ENCODE results near the gene PRUNE2.

Gene PRUNE2

GRCh38 chr9:76658510-76659231 is 247.2 kb downstream of the PRUNE2 start:
- H3K9me3 ChIP-seq (ENCODE audit: control insufficient read depth, low read length): no peaks in the 10 kb centered on the region
- no peak overlapping the region for H3K27ac ChIP-seq (ENCODE audit: insufficient read depth, low read depth, low read length, poor library complexity, severe bottlenecking)
- no peaks in the 10 kb centered on the region for H3K4me1 ChIP-seq (ENCODE audit: control insufficient read depth, insufficient read depth, low read length)
- WGBS, 2 experiments: 85 to 86% methylated on average over 6 of the region's 6 CpGs
- no peaks in the 10 kb centered on the region for H3K36me3 ChIP-seq (ENCODE audit: control insufficient read depth, insufficient read depth, low read length)
- no peak overlapping the region for H3K4me3 ChIP-seq (ENCODE audit: insufficient read depth, low read depth, low read length)
- no peaks in the 10 kb centered on the region for H3K27me3 ChIP-seq (ENCODE audit: control insufficient read depth, insufficient read depth, low read length, poor library complexity, severe bottlenecking)

GRCh38 chr9:76657265-76657664 is 248.6 kb downstream of the PRUNE2 start:
- H3K27ac ChIP-seq (ENCODE audit: insufficient read depth, low read depth, low read length, poor library complexity, severe bottlenecking): no peak overlapping the region
- H3K9me3 ChIP-seq (ENCODE audit: control insufficient read depth, low read length): no peaks in the 10 kb centered on the region
- H3K36me3 ChIP-seq (ENCODE audit: control insufficient read depth, insufficient read depth, low read length): no peaks in the 10 kb centered on the region
- H3K27me3 ChIP-seq (ENCODE audit: control insufficient read depth, insufficient read depth, low read length, poor library complexity, severe bottlenecking): no peaks in the 10 kb centered on the region
- H3K4me3 ChIP-seq (ENCODE audit: insufficient read depth, low read depth, low read length): no peak overlapping the region
- no peaks in the 10 kb centered on the region for H3K4me1 ChIP-seq (ENCODE audit: control insufficient read depth, insufficient read depth, low read length)

GRCh38 chr9:76655971-76656370 is 249.9 kb downstream of the PRUNE2 start:
- Histone ChIP-seq H3K36me3 (ENCODE audit: control insufficient read depth, insufficient read depth, low read length) (no peaks in the 10 kb centered on the region), H3K27me3 (ENCODE audit: control insufficient read depth, insufficient read depth, low read length, poor library complexity, severe bottlenecking) (no peaks in the 10 kb centered on the region), H3K9me3 (ENCODE audit: control insufficient read depth, low read length) (no peaks in the 10 kb centered on the region), H3K27ac (ENCODE audit: insufficient read depth, low read depth, low read length, poor library complexity, severe bottlenecking) (no peak overlapping the region), H3K4me3 (ENCODE audit: insufficient read depth, low read depth, low read length) (no peak overlapping the region), H3K4me1 (ENCODE audit: control insufficient read depth, insufficient read depth, low read length) (no peaks in the 10 kb centered on the region)
- WGBS, 2 experiments: 88 to 100% methylated on average over 2 to 4 of the region's 4 CpGs

GRCh38 chr9:76655121-76655541 is 250.8 kb downstream of the PRUNE2 start:
- Histone ChIP-seq H3K27ac (ENCODE audit: insufficient read depth, low read depth, low read length, poor library complexity, severe bottlenecking) (no peak overlapping the region), H3K4me1 (ENCODE audit: control insufficient read depth, insufficient read depth, low read length) (peaks cover 5% of the 10 kb centered on the region), H3K36me3 (ENCODE audit: control insufficient read depth, insufficient read depth, low read length) (no peaks in the 10 kb centered on the region), H3K9me3 (ENCODE audit: control insufficient read depth, low read length) (no peaks in the 10 kb centered on the region), H3K27me3 (ENCODE audit: control insufficient read depth, insufficient read depth, low read length, poor library complexity, severe bottlenecking) (no peaks in the 10 kb centered on the region), H3K4me3 (ENCODE audit: insufficient read depth, low read depth, low read length) (no peak overlapping the region)
- 89 to 90% methylated on average over 6 of the region's 6 CpGs for WGBS, 2 experiments

GRCh38 chr9:76654575-76654974 is 251.3 kb downstream of the PRUNE2 start:
- H3K9me3 ChIP-seq (ENCODE audit: control insufficient read depth, low read length): no peaks in the 10 kb centered on the region
- peaks cover 5% of the 10 kb centered on the region for H3K4me1 ChIP-seq (ENCODE audit: control insufficient read depth, insufficient read depth, low read length)
- no peak overlapping the region for H3K27ac ChIP-seq (ENCODE audit: insufficient read depth, low read depth, low read length, poor library complexity, severe bottlenecking)
- WGBS, 2 experiments: 100% methylated on average over 1 of the region's 1 CpG; no CpG with 5 or more reads in 1 of the 2 experiments
- H3K36me3 ChIP-seq (ENCODE audit: control insufficient read depth, insufficient read depth, low read length): no peaks in the 10 kb centered on the region
- no peak overlapping the region for H3K4me3 ChIP-seq (ENCODE audit: insufficient read depth, low read depth, low read length)
- H3K27me3 ChIP-seq (ENCODE audit: control insufficient read depth, insufficient read depth, low read length, poor library complexity, severe bottlenecking): no peaks in the 10 kb centered on the region

GRCh38 chr9:76654051-76654461 is 251.9 kb downstream of the PRUNE2 start:
- Histone ChIP-seq H3K4me3 (ENCODE audit: insufficient read depth, low read depth, low read length) (no peak overlapping the region), H3K36me3 (ENCODE audit: control insufficient read depth, insufficient read depth, low read length) (no peaks in the 10 kb centered on the region), H3K4me1 (ENCODE audit: control insufficient read depth, insufficient read depth, low read length) (peaks cover 5% of the 10 kb centered on the region), H3K27ac (ENCODE audit: insufficient read depth, low read depth, low read length, poor library complexity, severe bottlenecking) (no peak overlapping the region), H3K27me3 (ENCODE audit: control insufficient read depth, insufficient read depth, low read length, poor library complexity, severe bottlenecking) (no peaks in the 10 kb centered on the region), H3K9me3 (ENCODE audit: control insufficient read depth, low read length) (no peaks in the 10 kb centered on the region)
- WGBS, 2 experiments: 94 to 100% methylated on average over 1 of the region's 1 CpG

GRCh38 chr9:76652894-76653293 is 253.0 kb downstream of the PRUNE2 start:
- Histone ChIP-seq H3K27me3 (ENCODE audit: control insufficient read depth, insufficient read depth, low read length, poor library complexity, severe bottlenecking) (no peaks in the 10 kb centered on the region), H3K27ac (ENCODE audit: insufficient read depth, low read depth, low read length, poor library complexity, severe bottlenecking) (no peak overlapping the region), H3K9me3 (ENCODE audit: control insufficient read depth, low read length) (no peaks in the 10 kb centered on the region), H3K4me3 (ENCODE audit: insufficient read depth, low read depth, low read length) (no peak overlapping the region), H3K4me1 (ENCODE audit: control insufficient read depth, insufficient read depth, low read length) (peaks cover 5% of the 10 kb centered on the region), H3K36me3 (ENCODE audit: control insufficient read depth, insufficient read depth, low read length) (no peaks in the 10 kb centered on the region)
- WGBS, 2 experiments: 75 to 89% methylated on average over 1 to 2 of the region's 2 CpGs

GRCh38 chr9:76651119-76651705 is 254.7 kb downstream of the PRUNE2 start:
- Histone ChIP-seq H3K9me3 (ENCODE audit: control insufficient read depth, low read length) (no peaks in the 10 kb centered on the region), H3K27ac (ENCODE audit: insufficient read depth, low read depth, low read length, poor library complexity, severe bottlenecking) (no peak overlapping the region), H3K4me3 (ENCODE audit: insufficient read depth, low read depth, low read length) (no peak overlapping the region), H3K4me1 (ENCODE audit: control insufficient read depth, insufficient read depth, low read length) (peaks cover 5% of the 10 kb centered on the region), H3K36me3 (ENCODE audit: control insufficient read depth, insufficient read depth, low read length) (no peaks in the 10 kb centered on the region), H3K27me3 (ENCODE audit: control insufficient read depth, insufficient read depth, low read length, poor library complexity, severe bottlenecking) (no peaks in the 10 kb centered on the region)
- WGBS, 2 experiments: 80 to 81% methylated on average over 3 to 4 of the region's 4 CpGs

- 31 to 38% methylated on average over 2 of the region's 2 CpGs for WGBS, 2 experiments
- Histone ChIP-seq H3K36me3 (ENCODE audit: control insufficient read depth, insufficient read depth, low read length) (no peaks in the 10 kb centered on the region), H3K4me1 (ENCODE audit: control insufficient read depth, insufficient read depth, low read length) (peaks cover 5% of the 10 kb centered on the region), H3K9me3 (ENCODE audit: control insufficient read depth, low read length) (no peaks in the 10 kb centered on the region), H3K27me3 (ENCODE audit: control insufficient read depth, insufficient read depth, low read length, poor library complexity, severe bottlenecking) (no peaks in the 10 kb centered on the region), H3K4me3 (ENCODE audit: insufficient read depth, low read depth, low read length) (no peak overlapping the region), H3K27ac (ENCODE audit: insufficient read depth, low read depth, low read length, poor library complexity, severe bottlenecking) (no peak overlapping the region)
Observed at GRCh38 chr9:76650692-76651091, 255.2 kb downstream of the PRUNE2 start.

GRCh38 chr9:76649894-76650293 is 256.0 kb downstream of the PRUNE2 start:
- Histone ChIP-seq H3K4me3 (ENCODE audit: insufficient read depth, low read depth, low read length) (no peak overlapping the region), H3K27ac (ENCODE audit: insufficient read depth, low read depth, low read length, poor library complexity, severe bottlenecking) (no peak overlapping the region), H3K9me3 (ENCODE audit: control insufficient read depth, low read length) (no peaks in the 10 kb centered on the region), H3K4me1 (ENCODE audit: control insufficient read depth, insufficient read depth, low read length) (peaks cover 5% of the 10 kb centered on the region), H3K27me3 (ENCODE audit: control insufficient read depth, insufficient read depth, low read length, poor library complexity, severe bottlenecking) (no peaks in the 10 kb centered on the region), H3K36me3 (ENCODE audit: control insufficient read depth, insufficient read depth, low read length) (no peaks in the 10 kb centered on the region)
- WGBS, 2 experiments: 95 to 100% methylated on average over 2 of the region's 2 CpGs
